HEK293 (cell line): ENCODE measurements around the gene TICAM1.

Source experiments
- CTCF ChIP-seq: fragments of 450-650 bp; formaldehyde crosslinking; IDR thresholded peaks from 2 replicates; pipeline ENCODE4 v1.5.1; 2016; ENCODE audit warnings: missing biosample characterization, missing genetic modification characterization
- HOXD13 ChIP-seq: sonication (generic); formaldehyde crosslinking; IDR thresholded peaks from 2 replicates; pipeline ENCODE4 v1.8.0; 2022; ENCODE audit warnings: missing genetic modification reagents, borderline replicate concordance
- KLF1 ChIP-seq: fragments of 450-650 bp; formaldehyde crosslinking; IDR thresholded peaks from 2 replicates; pipeline ENCODE4 v1.5.1; 2016; ENCODE audit warnings: missing biosample characterization, missing genetic modification characterization
- KLF10 ChIP-seq: fragments of 450-650 bp; IDR thresholded peaks from 2 replicates; pipeline ENCODE4 v1.5.1; 2018; ENCODE audit warnings: missing biosample characterization, mild to moderate bottlenecking, missing genetic modification characterization
- PRDM4 ChIP-seq: fragments of 450-650 bp; formaldehyde crosslinking; IDR thresholded peaks from 2 replicates; pipeline ENCODE4 v1.5.1; 2017; ENCODE audit warnings: missing biosample characterization, missing genetic modification characterization
- WT1 ChIP-seq: fragments of 450-650 bp; formaldehyde crosslinking; IDR thresholded peaks from 2 replicates; pipeline ENCODE4 v1.5.1; 2016; ENCODE audit warnings: missing biosample characterization, missing genetic modification characterization
- ZFP41 ChIP-seq: fragments of 450-650 bp; formaldehyde crosslinking; IDR thresholded peaks from 2 replicates; pipeline ENCODE4 v1.5.1; 2016; ENCODE audit warnings: missing biosample characterization, missing genetic modification characterization, borderline replicate concordance
- ZNF121 ChIP-seq: fragments of 450-650 bp; formaldehyde crosslinking; IDR thresholded peaks from 2 replicates; pipeline ENCODE4 v1.5.1; 2016; ENCODE audit warnings: missing biosample characterization, missing genetic modification characterization
- ZNF148 ChIP-seq: fragments of 450-650 bp; formaldehyde crosslinking; IDR thresholded peaks from 2 replicates; pipeline ENCODE4 v1.5.0; 2017; ENCODE audit warnings: missing biosample characterization, missing genetic modification characterization, borderline replicate concordance
- ZNF274 ChIP-seq, 2 experiments: fragments of 200-500 bp in 1 of 2; fragments of 450-650 bp in 1 of 2; sonication (Bioruptor generic) in 1 of 2; formaldehyde crosslinking in 1 of 2; IDR thresholded peaks; 2 replicates each; pipeline versions ENCODE4 v1.5.1 to v1.6.1; 2014 to 2016; ENCODE audit warnings: borderline replicate concordance in 1 of 2, inconsistent platforms in 1 of 2, low read length in 1 of 2, missing biosample characterization in 1 of 2, missing genetic modification characterization in 1 of 2

GRCh38 chr19:4794971-4795370 lies 36.5 kb downstream of the TICAM1 start:
- no peak for TF ChIP-seq KLF1 (tag by site-specific recombination)
- no peak for TF ChIP-seq CTCF (tag by site-specific recombination)
- no peak for TF ChIP-seq WT1 (tag by site-specific recombination)
- TF ChIP-seq ZNF274 (IDR thresholded peaks at IDR 0.05; ENCODE audit: low read length): no peak
- no peak for TF ChIP-seq ZNF274 (tag by site-specific recombination; IDR thresholded peaks at IDR 0.05; ENCODE audit: borderline replicate concordance)
- TF ChIP-seq HOXD13 (CRISPR knock-in tag): no peak
- TF ChIP-seq ZNF148 (tag by site-specific recombination): no peak
- TF ChIP-seq ZFP41 (tag by site-specific recombination): no peak
- TF ChIP-seq KLF10 (tag by site-specific recombination): no peak
- no peak for TF ChIP-seq ZNF121
- no peak for TF ChIP-seq PRDM4 (tag by site-specific recombination)
